T-helper 2 cell (primary cell): ENCODE results near the gene GAK.

Source experiments
- DNase-seq, 5 experiments: peaks; one replicate each; pipeline versions ENCODE4 v3.0.0 to v3.0.0-alpha.2; 2012 to 2022

The GAK gene

DNA sequence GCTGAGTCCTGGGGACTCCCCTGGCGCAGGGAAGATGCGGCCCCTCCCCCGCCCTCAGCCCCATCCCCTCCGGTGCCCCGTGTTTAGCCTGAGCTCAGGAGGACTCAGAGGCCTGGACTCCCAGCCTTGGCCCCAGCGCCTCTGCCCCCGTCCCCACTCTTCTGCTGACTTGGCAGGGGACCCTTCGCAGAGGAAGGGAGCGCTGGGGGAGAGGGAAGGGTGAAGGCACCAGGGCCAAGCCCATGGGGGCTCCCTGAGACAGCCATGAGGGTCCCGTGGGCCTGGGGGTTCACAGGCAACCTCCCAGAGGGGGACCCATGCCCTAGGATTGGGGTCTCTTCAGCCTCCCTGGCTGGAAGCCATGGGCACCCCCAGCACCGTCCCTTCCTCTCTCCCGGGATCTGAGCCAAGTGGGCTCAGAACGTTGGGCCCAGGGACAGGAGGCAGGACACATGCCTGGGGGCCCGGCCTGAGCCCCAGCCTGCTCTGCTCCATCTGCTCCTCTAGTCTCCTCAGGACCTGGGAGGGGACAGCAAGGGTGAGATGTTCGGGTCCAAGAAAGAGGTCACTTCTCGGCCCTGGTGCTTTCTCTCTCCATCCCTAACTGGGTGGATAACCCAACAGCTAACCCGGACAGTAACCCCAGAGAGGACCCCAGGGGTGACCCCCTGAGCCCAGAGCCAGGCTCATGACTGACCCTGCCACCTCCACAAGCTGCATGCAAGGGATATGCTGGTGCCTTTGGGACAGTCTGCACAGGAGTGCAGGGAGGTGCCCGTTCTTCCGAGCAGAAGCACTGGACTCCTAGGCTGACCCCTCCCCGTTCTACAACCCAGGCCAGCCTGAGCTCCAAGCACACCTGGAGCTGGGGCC, 104.7 kb downstream of the GAK start:
- DNase-seq: no peak

- no peak for DNase-seq
Observed at GRCh38 chr4:826508-827208, 105.5 kb downstream of the GAK start.

- DNase-seq: peak in 1 of 5 experiments; percentile 35
Observed at GRCh38 chr4:825971-826330, 106.2 kb downstream of the GAK start, which contains the start of gene CPLX1. CPLX1 (minus strand) TSS chr4:826129; CDS start chr4:824522, 1,607 bp downstream.

DNA sequence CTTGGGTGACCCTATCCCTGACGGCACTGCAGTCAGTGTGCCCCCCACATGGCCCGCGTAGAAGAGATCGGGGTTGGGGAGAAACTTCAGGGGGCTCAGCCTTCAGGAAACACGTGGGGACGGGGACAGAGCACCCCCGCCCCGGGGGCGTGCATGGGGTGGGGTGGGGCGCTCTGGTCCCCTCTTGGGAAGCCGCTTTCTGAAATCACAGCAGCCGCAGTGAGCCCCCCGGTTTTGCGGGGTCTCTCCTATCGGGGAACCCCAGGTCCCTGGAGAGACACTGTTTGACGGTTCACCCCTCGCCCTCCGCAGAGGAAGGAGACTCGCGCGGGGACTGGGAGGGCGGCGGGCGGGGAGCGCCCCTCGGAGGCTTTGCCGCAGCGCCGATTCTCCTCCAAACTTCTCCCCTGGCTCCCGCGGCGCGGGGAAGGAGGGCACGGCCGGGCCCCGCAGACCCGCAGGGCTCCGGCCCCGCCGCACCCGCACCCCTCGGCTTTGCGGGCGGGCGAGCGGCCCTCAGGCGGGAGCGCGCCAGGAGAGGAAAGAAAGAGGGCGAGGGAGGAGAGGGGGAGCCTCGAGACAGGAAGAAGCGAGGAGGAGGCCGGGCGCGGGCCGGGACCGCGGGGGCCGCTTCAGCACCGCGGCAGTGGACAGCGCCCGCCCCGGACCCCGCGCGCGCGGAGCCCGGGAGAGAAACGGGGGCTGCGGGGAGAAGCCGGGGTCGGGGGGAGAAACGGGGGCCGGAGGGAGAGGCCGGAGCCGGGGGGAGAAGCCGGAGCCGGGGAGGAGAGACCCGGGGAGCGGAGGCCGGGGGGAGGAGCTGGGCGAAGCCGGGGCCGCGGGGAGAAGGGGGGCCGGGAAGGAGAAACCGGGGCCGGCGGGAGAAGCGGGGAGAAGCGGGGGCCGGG, 106.8 kb downstream of the GAK start:
- peak in 1 of 5 experiments; percentile 20 for DNase-seq

- no peak for DNase-seq
Observed at GRCh38 chr4:824461-825062, 107.6 kb downstream of the GAK start.

DNA sequence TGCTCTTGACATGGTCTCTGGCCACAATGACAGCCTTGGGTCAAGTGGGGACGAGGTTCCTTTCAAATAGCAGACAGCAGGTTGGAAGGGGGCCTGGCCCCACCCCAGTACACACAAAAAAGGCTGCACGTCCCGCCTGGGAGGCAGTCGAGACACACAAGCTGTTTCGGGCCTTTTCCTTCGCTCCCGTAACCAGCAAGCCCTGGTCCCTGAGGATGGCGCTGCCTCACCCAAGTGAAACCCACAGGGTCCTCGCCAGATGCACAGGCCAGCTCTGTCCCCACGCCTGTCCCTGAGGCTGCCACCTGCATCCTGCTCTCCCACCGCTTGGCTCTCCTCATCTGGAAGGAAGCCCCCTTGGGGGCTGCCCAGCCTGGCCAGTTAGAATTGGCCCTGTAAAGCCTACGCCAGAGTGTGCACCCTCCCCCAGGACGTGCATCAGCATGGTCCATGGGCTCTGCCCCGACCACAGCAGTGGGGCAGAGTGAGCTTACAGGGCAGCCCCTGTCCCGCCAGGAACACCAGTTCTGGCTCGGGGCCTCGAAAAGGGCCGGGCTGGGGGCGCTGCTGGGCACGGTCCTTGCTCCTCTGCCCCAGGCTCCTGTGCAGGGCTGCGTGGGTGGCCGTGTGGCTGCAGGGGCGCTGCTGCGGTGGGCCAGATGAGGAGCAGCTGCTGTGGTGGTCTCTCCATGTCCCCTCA, 108.2 kb downstream of the GAK start:
- DNase-seq: no peak

DNA sequence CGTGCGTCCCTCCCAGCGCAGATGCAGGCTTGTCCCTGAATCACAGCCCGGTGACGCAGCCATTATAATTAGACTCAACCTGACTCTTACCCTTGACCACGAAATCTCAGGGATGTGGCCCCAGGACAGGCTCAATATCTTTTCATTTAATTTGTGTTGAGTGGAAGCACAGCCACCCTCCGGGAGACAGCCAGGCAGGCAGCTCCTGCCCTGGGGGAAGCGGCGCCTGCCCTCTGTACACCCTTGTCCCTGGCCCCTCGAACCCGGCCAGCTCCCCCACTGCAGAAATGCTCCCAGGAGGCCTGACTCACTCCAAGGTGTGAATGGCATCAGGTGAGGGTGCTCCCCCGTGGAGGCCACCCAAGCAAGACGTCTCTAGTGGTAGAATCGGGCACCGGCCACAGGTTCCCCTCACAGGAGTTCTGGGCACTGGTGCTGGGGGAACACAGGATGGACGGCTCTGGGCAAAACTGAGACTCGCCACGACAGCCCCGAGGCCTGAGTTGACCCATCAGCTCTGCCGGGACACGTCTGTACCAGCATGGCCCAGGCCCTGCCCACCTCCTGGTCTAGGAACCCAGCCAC, 108.8 kb downstream of the GAK start:
- DNase-seq: no peak

DNA sequence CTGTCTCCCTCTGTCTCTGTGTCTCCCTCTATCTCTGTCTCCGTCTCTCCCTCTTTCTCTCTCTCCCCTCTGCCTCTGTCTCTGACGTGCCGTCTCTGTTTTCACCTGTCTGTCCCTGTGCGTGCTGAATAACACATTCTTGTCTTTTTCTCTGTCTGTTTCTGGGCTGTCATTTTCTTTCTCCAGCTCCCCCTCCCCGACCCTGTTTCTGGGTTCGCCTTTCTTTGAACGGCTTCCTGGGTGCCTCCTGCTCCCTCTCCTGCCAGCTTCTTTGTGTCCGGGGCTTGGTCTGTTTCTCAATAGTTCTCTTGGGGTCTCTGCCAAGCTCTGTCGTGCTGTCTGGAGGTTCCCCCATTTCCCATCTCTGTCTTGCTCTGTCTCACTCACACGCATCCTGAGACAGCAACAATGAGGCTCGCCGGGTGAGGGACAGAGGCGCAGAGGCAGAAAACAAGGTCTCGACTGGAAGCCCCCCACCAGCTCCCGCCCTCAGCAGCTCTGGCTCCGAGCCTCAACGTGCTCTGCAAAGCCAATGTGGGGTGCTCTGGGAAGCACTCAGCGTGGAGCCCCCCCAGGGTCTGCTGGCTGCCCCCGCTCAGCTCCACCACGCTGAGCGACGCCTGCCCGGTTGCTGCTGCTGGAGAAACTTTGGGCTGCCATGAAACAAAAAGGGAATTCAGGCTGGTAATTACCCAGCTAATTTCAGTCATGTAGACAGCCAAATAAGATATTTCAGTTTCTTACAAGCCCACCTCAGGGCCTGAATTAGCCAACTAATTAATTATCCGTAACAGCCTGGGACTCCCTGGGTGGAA, 109.5 kb downstream of the GAK start:
- DNase-seq: no peak

GRCh38 chr4:821631-822030, 110.5 kb downstream of the GAK start:
- no peak for DNase-seq

DNA sequence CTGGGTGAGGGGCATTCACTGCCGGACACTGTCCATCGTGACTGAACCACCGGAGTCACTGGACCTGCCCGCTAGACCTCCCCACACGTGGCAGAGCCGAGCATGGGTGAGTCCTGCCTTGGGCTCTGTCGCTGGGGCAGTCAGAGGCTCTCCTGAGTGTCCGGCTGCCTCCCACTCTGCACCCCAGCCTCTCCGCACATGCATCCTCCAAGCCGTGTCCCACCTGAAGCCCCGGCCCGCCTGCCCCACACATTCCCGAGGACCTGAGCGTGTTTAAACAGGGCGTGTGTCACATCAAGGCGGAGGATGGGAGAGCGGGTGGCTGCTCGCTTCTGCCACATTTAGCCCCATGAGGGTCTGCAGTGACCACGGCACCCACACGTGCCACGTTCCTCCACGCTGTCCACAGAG, 110.9 kb downstream of the GAK start:
- DNase-seq: no peak

- DNase-seq: no peak
Observed at GRCh38 chr4:820230-821172, 111.6 kb downstream of the GAK start.

DNA sequence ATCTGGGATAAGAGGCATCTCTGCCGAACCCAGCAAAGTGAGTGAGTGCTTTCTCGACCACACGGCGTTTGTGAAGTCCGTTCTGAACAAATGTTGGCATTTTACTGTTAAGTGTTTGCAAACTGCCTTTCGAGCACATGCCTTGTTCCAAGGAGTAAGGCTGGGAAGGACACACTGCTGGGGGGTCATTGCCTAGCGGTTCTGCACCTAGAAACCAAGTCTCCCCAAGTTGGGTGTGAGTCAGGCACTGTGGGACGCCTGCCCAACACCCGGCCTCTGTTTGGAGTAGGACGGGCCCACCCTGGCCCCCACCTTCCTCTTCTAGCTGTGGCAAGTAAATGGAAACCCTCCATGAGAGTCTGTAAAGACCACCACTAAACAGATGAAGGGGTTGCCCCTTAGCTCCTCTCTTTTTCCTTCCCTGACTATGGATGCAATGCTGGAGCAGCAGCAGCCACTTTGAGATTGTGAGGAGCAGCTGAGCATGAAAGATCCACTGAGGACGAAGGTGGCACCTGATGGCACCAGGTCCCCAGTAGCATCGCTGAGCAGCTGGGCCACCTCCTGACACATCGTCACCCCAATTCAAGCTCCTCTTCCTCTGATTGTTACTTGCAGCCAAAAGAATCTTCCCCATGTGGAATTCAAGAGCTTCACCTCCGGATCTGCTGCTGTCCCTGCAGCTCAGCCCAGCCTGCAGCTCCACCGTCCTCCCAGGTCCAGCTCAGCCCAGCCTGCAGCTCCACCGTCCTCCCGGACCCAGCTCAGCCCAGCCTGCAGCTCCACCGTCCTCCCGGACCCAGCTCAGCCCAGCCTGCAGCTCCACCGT, 112.5 kb downstream of the GAK start:
- no peak for DNase-seq

DNA sequence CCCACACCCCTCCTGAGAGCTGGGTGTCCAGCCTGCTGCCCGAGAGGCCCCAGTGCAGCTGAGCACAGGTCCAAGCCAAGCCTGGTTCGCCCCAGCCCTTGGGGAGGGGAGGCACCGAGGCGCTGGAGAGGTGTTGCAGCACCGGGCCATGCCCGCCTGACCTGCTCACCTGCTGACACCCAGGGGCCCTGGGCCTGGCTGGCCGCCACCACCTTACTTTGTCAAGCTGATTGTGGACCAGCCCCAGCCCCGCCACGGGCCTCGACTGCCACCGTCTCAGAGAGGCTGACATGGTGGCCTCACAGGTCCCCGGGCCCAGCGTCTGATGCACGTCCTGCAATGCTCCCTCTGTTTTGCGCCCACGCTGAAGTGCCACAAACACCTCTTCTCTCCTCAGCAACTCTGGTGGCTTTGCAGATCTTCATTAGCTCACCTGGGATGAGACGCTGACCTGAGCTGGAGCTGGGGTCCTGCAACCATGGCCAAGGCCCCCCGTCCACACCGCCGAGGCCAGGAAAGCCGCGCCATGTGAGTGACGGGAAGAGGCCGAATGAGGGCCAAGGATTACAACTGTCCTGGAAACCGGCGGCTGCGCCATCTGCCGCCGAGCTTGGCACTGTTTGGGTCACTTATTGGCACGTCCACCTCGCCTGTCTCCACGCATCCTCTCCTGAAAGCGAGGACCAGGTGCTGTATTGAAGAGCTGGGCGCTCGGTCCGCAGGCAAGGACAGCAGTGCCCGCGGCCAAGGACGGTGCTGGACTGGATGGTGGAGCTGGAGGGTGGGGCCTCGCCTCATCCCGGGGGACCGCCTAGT, 113.8 kb downstream of the GAK start:
- no peak for DNase-seq

- no peak for DNase-seq
Observed at GRCh38 chr4:815464-816146, 116.5 kb downstream of the GAK start.

GRCh38 chr4:814312-814850, 117.7 kb downstream of the GAK start:
- no peak for DNase-seq

- DNase-seq: no peak
Observed at GRCh38 chr4:813900-814299, 118.2 kb downstream of the GAK start.
